Measurements from ENCODE around the gene PCYT2.
A peak's percentile ranks its signal among the peaks of the same experiment; 100 is the strongest.

Gene PCYT2

DNA sequence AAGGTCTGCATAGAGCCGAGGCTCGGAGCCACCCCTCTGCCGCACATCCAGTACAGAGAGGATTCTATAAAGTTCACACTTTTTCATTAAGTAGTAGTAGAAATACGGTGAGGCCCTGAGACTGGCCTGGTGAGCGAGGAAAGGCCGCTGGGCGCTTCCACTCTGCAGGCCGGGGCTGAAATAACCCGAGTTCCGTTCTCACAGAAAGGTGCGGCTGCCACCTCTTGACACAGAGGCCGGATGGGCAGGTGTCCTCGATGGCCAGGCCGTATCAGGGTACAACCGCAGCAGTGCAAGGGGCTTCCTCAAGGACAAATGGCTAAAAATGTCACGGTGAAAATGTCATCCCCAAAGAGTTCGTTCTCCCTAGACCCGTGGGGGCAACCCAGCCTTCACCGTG is 770 bp upstream of the PCYT2 start:
- ATAC-seq (ENCODE audit: insufficient read depth, low read depth) = no peak

DNA sequence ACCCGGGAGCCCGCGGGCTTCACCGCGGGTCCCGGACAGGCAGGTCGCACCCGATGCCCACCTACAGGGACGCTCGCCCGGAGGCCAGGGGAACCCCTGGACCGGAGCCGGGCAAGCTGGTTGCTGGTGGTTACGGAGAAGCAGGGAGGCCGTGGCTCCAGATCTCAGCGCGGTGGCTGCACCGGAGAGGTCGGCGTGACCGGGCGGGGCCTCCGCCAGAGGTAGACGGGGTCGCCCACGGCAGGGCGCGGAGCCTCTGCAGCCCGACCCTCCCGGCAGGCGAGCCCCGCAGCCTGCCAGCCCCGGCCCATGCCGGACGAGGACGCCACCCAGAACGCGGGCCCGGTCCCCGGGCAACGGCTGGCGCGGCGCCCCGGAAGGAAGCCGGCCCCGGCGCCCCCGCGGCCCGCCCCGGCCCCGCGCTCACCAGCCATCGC is 341 bp downstream of the PCYT2 start:
- H2AFZ ChIP-seq (ENCODE audit: low read depth, low read length) = peak overlapping the region; percentile 60
- H3K27me3 ChIP-seq (ENCODE audit: insufficient read depth, low read length, poor library complexity) = no peaks in the 10 kb centered on the region
- peak overlapping the region; percentile 45 to 95; a peak in 3 of 4 replicates for H3K4me3 ChIP-seq (ENCODE audit: low read depth in 1 of 2, low read length in 2 of 2)
- H3K4me2 ChIP-seq (ENCODE audit: insufficient read depth, low read length) = peak overlapping the region; percentile 76
- H3K9ac ChIP-seq (ENCODE audit: low read depth, low read length) = peak overlapping the region; percentile 70
- H3K36me3 ChIP-seq (ENCODE audit: insufficient read depth, low read length) = peaks cover 81% of the 10 kb centered on the region
- no peak; the same call in 2 of the 3 replicates for ATAC-seq (ENCODE audit: insufficient read depth, low read depth)
- H3K27ac ChIP-seq (ENCODE audit: low read length) = peak overlapping the region; percentile 67; the same call in 1 of the 2 replicates
- H4K20me1 ChIP-seq (ENCODE audit: insufficient read depth, low read length) = peaks cover 66% of the 10 kb centered on the region
- H3K79me2 ChIP-seq (ENCODE audit: insufficient read depth, low read length) = peaks cover 27% of the 10 kb centered on the region
- TF ChIP-seq EZH2 (IDR thresholded peaks at IDR 0.05; ENCODE audit: borderline replicate concordance, low read depth, low read length, severe bottlenecking) = no peak
- TF ChIP-seq, protein P1, sequence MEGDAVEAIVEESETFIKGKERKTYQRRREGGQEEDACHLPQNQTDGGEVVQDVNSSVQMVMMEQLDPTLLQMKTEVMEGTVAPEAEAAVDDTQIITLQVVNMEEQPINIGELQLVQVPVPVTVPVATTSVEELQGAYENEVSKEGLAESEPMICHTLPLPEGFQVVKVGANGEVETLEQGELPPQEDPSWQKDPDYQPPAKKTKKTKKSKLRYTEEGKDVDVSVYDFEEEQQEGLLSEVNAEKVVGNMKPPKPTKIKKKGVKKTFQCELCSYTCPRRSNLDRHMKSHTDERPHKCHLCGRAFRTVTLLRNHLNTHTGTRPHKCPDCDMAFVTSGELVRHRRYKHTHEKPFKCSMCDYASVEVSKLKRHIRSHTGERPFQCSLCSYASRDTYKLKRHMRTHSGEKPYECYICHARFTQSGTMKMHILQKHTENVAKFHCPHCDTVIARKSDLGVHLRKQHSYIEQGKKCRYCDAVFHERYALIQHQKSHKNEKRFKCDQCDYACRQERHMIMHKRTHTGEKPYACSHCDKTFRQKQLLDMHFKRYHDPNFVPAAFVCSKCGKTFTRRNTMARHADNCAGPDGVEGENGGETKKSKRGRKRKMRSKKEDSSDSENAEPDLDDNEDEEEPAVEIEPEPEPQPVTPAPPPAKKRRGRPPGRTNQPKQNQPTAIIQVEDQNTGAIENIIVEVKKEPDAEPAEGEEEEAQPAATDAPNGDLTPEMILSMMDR (IDR thresholded peaks at IDR 0.05; ENCODE audit: borderline replicate concordance, extremely low read depth, low read length, poor library complexity, severe bottlenecking) = no peak
- no peaks in the 10 kb centered on the region for H3K9me3 ChIP-seq (ENCODE audit: insufficient read depth, low read length, severe bottlenecking)
- peaks cover 27% of the 10 kb centered on the region for H3K4me1 ChIP-seq (ENCODE audit: insufficient read depth, low read length)
- DNase-seq = no peak

More for the DNA sequence above, 770 bp upstream of the PCYT2 start:
- peaks cover 37% of the 10 kb centered on the region for H3K4me1 ChIP-seq (ENCODE audit: insufficient read depth, low read length)
- no peaks in the 10 kb centered on the region for H3K27me3 ChIP-seq (ENCODE audit: insufficient read depth, low read length, poor library complexity)
- no peak overlapping the region for H3K4me3 ChIP-seq (ENCODE audit: low read depth in 1 of 2, low read length in 2 of 2)
- H3K9ac ChIP-seq (ENCODE audit: low read depth, low read length) = no peak overlapping the region
- peaks cover 37% of the 10 kb centered on the region for H3K79me2 ChIP-seq (ENCODE audit: insufficient read depth, low read length)
- H3K9me3 ChIP-seq (ENCODE audit: insufficient read depth, low read length, severe bottlenecking) = no peaks in the 10 kb centered on the region
- no peak overlapping the region for H3K27ac ChIP-seq (ENCODE audit: low read length)
- DNase-seq = no peak
- peak overlapping the region; percentile 62 for H3K4me2 ChIP-seq (ENCODE audit: insufficient read depth, low read length)
- peaks cover 74% of the 10 kb centered on the region for H3K36me3 ChIP-seq (ENCODE audit: insufficient read depth, low read length)
- H4K20me1 ChIP-seq (ENCODE audit: insufficient read depth, low read length) = peaks cover 71% of the 10 kb centered on the region
- TF ChIP-seq, protein P1 (IDR thresholded peaks at IDR 0.05; ENCODE audit: borderline replicate concordance, extremely low read depth, low read length, poor library complexity, severe bottlenecking) = no peak
- TF ChIP-seq EZH2 (IDR thresholded peaks at IDR 0.05; ENCODE audit: borderline replicate concordance, low read depth, low read length, severe bottlenecking) = no peak
- H2AFZ ChIP-seq (ENCODE audit: low read depth, low read length) = no peak overlapping the region

GRCh38 chr17:81909966-81910839 is 996 bp downstream of the PCYT2 start:
- peak overlapping the region; percentile 76 for H3K4me2 ChIP-seq (ENCODE audit: insufficient read depth, low read length)
- DNase-seq (no peak), ATAC-seq (ENCODE audit: insufficient read depth, low read depth) (no peak)
- TF ChIP-seq EZH2 (IDR thresholded peaks at IDR 0.05; ENCODE audit: borderline replicate concordance, low read depth, low read length, severe bottlenecking) = no peak
- TF ChIP-seq, protein P1 (IDR thresholded peaks at IDR 0.05; ENCODE audit: borderline replicate concordance, extremely low read depth, low read length, poor library complexity, severe bottlenecking) = no peak
- H3K36me3 ChIP-seq (ENCODE audit: insufficient read depth, low read length) = peaks cover 81% of the 10 kb centered on the region
- peak overlapping the region; percentile 60; the same call in 1 of the 2 replicates for H2AFZ ChIP-seq (ENCODE audit: low read depth, low read length)
- peak overlapping the region; percentile 45 to 95; a peak in 3 of 4 replicates for H3K4me3 ChIP-seq (ENCODE audit: low read depth in 1 of 2, low read length in 2 of 2)
- peaks cover 21% of the 10 kb centered on the region for H3K79me2 ChIP-seq (ENCODE audit: insufficient read depth, low read length)
- no peaks in the 10 kb centered on the region for H3K27me3 ChIP-seq (ENCODE audit: insufficient read depth, low read length, poor library complexity)
- peaks cover 61% of the 10 kb centered on the region for H4K20me1 ChIP-seq (ENCODE audit: insufficient read depth, low read length)
- H3K4me1 ChIP-seq (ENCODE audit: insufficient read depth, low read length) = peaks cover 25% of the 10 kb centered on the region
- no peaks in the 10 kb centered on the region for H3K9me3 ChIP-seq (ENCODE audit: insufficient read depth, low read length, severe bottlenecking)
- peak overlapping the region; percentile 70 for H3K9ac ChIP-seq (ENCODE audit: low read depth, low read length)
- H3K27ac ChIP-seq (ENCODE audit: low read length) = peak overlapping the region; percentile 67

Measured in DND-41 (cell line).